H7 (cell line): Measurements from ENCODE around the gene TAF1B. TPM values are rescaled to one million over a fixed set of nuclear protein-coding genes. Genes with fewer than 3 reads are reported as not detected.
A peak's percentile ranks its signal among the peaks of the same experiment; 100 is the strongest.

ENCODE experiments used
- DNase-seq: peaks from one replicate; pipeline ENCODE4 v3.0.0; 2012
- H3K27me3 ChIP-seq: 2 replicates; pipeline ENCODE4 v1.6.0; 2011; ENCODE audit warnings: mild to moderate bottlenecking, low read length; ENCODE audit not compliant: control insufficient read depth, insufficient read depth
- H3K36me3 ChIP-seq: replicated peaks from 2 replicates; pipeline ENCODE4 v1.5.1; 2011; ENCODE audit warnings: low read length; ENCODE audit not compliant: control insufficient read depth, insufficient read depth
- H3K4me3 ChIP-seq: 2 replicates; pipeline ENCODE4 v1.5.1; 2011; ENCODE audit warnings: low read depth, mild to moderate bottlenecking, control low read depth, low read length, moderate library complexity; ENCODE audit not compliant: insufficient read depth
- total RNA-seq: library from RNA; depleted of rRNA; stranded (reverse); fragments of >200 nt; shearing (Covaris generic); gene quantifications from 2 replicates; pipeline ENCODE4 v1.2.3, GENCODE V29; 2014

TAF1B gene
- total RNA-seq, 1 experiment from 2014 or later: 33.2 TPM

DNA sequence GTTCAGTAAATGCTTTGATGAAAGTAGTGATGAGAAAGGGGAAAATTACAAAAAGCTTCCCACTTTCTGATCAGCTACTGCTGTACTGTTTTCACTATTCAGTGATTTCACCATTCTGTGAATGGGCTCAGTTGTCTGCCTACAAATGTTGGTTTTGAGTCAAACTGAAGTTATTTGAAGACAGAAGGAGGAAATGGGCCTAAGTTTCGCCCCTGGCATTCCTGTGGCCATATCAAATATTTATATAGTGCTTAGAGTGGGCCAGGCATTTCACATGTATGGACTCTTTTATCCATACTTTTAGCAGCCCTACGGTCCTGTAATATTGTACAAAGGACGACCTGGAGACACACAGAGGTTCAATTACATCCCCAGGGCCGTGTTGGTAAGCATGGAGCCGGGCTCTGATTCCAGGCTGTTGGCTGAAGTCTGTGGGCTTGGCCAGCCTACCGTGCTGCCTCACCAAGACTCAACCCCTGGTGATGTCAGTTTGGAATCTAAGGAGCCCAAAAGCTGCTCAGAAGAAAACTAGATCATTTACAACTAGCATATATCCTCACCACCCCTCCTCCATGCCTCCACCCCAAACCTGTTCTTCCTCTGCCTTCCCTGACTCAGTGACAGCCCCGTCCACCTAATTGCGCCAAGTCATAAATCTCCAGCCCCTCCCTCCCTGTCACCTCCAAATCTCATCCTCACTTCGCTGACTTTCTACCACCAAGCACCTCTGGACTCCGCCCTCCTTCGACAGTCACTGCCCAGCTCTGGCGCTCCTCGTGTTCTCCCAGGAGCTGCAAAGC, 98.1 kb downstream of the TAF1B start:
- no peaks in the 10 kb centered on the region for H3K36me3 ChIP-seq
- DNase-seq: no peak
- no peak overlapping the region for H3K4me3 ChIP-seq
- H3K27me3 ChIP-seq: no peaks in the 10 kb centered on the region

DNA sequence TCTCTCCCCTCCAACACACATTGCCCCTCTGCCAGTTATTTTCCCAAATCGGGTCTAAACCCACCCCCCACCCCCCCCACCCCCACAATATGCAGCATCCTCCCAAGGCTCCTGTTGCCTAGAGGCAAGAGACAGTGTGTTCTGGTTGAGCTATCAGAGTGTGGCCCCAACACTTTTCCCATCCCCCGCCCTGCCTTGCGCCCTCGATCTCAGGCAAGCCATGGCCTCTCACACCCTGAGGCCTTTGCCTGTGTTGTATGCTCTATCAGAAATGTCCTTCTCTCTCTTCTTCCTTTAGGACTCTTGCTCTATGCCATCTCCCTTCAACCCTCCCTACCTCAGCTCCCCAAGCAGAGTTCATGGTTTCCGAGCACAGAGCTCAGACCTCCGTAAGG, 98.7 kb downstream of the TAF1B start:
- Histone ChIP-seq H3K27me3 (no peaks in the 10 kb centered on the region), H3K4me3 (no peak overlapping the region), H3K36me3 (no peaks in the 10 kb centered on the region)
- peak; percentile 38 for DNase-seq

GRCh38 chr2:9944330-9944758, 101.1 kb downstream of the TAF1B start:
- Histone ChIP-seq H3K36me3 (no peaks in the 10 kb centered on the region), H3K27me3 (peaks cover 3% of the 10 kb centered on the region; the same call in 1 of the 2 replicates), H3K4me3 (no peak overlapping the region)
- no peak for DNase-seq

- peaks cover 15% of the 10 kb centered on the region for H3K27me3 ChIP-seq
- no peaks in the 10 kb centered on the region for H3K36me3 ChIP-seq
- H3K4me3 ChIP-seq: no peak overlapping the region
- no peak for DNase-seq
These were observed 102.3 kb downstream of the TAF1B start for GRCh38 chr2:9945596-9945995.

- DNase-seq: no peak
- Histone ChIP-seq H3K4me3 (no peak overlapping the region), H3K36me3 (no peaks in the 10 kb centered on the region), H3K27me3 (peaks cover 20% of the 10 kb centered on the region)
These were observed 102.8 kb downstream of the TAF1B start for GRCh38 chr2:9946076-9946475.

DNA sequence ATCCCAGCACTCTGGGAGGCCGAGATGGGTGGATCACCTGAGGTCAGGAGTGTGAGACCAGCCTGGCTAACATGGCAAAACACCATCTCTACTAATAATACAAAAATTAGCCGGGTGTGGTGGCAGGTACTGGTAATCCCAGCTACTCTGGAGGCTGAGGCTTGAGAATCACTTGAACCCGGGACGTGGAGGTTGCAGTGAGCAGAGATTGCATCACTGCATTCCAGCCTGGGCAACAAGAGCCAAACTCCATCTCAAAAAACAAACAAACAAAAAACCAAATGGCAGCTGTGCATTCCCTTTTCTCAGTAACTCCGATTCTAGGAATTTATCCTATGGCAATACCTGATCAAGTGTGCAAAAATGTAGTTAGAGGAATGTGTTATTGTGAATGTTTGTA, 103.5 kb downstream of the TAF1B start:
- H3K4me3 ChIP-seq: no peak overlapping the region
- DNase-seq: no peak
- H3K36me3 ChIP-seq: no peaks in the 10 kb centered on the region
- peaks cover 20% of the 10 kb centered on the region for H3K27me3 ChIP-seq

DNA sequence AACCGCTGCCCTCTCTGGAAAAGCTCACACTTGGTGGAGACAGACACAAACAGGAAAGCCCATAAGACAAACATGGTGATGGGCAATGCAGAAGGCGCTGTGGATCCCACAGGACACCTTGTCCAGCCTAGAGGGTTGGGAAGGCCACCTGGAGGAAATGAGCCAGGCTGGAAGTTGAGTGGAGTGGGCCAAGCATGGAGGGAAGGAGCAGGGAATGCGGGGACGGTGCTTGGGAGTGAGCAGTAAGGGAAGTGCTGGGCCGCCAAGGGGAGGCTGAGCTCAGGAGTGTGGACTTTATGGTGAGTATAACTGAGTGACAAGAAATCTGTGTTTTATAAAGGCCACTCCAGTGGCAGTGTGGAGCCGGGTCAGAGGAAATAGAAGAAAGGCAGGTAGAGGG, 105.4 kb downstream of the TAF1B start:
- no peak for DNase-seq
- H3K36me3 ChIP-seq: no peaks in the 10 kb centered on the region
- peaks cover 34% of the 10 kb centered on the region for H3K27me3 ChIP-seq
- H3K4me3 ChIP-seq: no peak overlapping the region

DNA sequence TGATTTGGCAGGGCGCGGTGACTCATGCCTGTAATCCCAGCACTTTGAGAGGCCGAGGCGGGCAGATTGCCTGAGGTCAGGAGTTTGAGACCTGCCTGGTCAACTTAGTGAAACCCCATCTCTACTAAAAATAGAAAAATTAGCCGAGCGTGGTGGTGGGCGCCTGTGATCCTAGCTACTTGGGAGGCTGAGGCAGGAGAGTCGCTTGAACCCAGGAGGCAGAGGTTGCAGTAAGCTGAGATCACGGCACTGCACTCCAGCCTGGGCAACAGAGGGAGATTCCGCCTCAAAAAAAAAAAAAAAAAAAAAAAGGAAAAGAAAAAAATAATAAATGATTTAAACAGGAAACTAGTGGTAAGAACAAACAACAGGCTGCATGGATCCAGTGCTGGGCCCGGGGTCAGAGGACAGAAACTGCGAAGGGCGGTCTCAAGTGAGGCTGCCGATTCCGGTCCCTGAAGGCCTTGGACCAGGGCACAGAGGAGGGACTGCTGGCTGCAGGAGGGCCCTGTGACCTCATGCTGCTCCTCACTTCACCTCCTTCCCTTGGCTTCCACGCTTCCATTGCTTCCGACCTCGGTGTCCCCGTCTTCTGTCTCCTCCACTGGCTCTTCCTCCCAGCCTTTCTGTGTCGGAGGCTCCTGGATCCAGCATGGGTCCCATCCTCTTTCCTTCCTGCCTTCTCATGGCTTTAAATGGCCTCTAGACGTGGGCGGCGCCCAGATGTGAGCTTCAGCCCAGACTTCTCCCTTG, 106.1 kb downstream of the TAF1B start:
- no peak overlapping the region for H3K4me3 ChIP-seq
- no peak for DNase-seq
- peaks cover 36% of the 10 kb centered on the region for H3K27me3 ChIP-seq
- H3K36me3 ChIP-seq: no peaks in the 10 kb centered on the region

DNA sequence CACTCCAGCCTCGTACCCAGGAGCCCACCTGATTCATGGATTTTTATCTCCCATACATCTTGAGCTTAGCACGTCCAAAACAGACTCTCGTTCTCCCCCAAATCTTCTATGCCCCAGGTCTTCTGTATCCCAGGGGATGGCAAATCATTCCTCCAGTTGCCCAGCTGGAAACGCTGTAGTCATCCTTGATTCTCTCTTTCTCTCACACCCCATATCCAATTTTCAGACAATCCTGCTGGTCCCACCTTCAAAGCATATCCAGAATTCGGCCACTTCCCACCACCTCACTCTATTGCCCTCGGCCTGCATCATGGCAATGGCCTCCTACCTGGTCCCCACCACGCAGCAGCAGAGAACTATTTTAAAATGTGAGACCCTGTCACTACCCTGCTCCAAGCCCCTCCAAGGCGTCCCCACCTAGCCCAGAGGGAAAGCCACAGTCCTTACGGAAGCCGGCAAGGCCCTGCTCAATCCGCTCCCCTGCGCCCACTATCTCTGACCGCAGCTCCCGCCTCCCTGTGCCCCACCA, 106.8 kb downstream of the TAF1B start:
- peak overlapping the region; percentile 61 for H3K4me3 ChIP-seq
- no peaks in the 10 kb centered on the region for H3K36me3 ChIP-seq
- no peak for DNase-seq
- H3K27me3 ChIP-seq: peaks cover 36% of the 10 kb centered on the region

- H3K36me3 ChIP-seq: no peaks in the 10 kb centered on the region
- no peak for DNase-seq
- H3K27me3 ChIP-seq: peaks cover 36% of the 10 kb centered on the region
- peak overlapping the region; percentile 61 for H3K4me3 ChIP-seq
These were observed 107.4 kb downstream of the TAF1B start for GRCh38 chr2:9950521-9951271.

GRCh38 chr2:9951272-9951521, 107.9 kb downstream of the TAF1B start:
- Histone ChIP-seq H3K36me3 (no peaks in the 10 kb centered on the region), H3K27me3 (peaks cover 36% of the 10 kb centered on the region), H3K4me3 (peak overlapping the region; percentile 61)
- no peak for DNase-seq

DNA sequence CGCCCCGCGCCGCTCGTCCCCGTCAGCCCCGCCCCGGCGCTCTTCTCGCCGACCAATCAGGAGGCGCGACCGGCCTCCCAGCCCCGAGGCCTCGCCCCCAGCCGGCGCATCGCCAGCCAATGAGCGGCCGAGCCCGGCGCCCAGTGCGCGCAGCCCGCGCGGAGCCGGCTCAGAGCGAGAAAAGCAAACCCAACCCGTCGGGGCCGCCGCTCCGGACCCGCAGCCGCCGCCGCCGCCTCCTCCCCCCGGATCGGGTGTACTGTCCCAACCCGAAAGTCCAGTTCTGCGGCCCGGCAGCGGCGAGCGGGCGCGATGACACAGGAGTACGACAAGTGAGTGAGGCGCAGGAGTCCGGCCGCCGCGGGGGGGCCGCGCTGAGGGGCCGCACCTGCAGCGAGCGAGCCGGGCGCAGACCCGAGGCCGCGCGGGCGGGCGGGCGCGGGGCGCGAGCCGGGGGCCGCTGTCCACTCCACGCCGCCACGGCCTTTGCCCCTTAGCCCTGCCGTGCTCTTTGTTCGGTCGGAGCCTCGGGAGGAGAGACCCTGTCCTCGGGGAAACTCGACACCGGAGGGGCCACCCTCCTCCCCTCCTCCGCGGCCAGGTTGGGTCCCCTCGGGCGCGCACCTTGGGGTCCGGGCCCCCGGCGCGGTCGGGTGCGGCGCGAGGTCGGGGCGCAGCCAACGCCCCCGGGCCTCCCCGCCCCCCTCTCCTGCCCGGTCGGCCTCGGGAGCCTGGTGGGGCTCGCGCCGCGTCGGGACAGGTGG, 108.4 kb downstream of the TAF1B start, which contains the start of gene GRHL1:
GRHL1 (plus strand) TSS at position 172 of the 764 bp plus-strand sequence; CDS start at position 313, 141 bp downstream.
- peak; percentile 100 for DNase-seq
- Histone ChIP-seq H3K36me3 (no peaks in the 10 kb centered on the region), H3K27me3 (peaks cover 36% of the 10 kb centered on the region), H3K4me3 (peak within 1 kb of the TSS; percentile 61)

- peak overlapping the region; percentile 54 for H3K4me3 ChIP-seq
- peaks cover 36% of the 10 kb centered on the region for H3K27me3 ChIP-seq
- no peaks in the 10 kb centered on the region for H3K36me3 ChIP-seq
- DNase-seq: no peak
These were observed 109.0 kb downstream of the TAF1B start for GRCh38 chr2:9952286-9952737.
